Fibroblast of lung (primary cell): ENCODE measurements around the gene GRIK4. TPM values are rescaled to one million over a fixed set of nuclear protein-coding genes. Genes with fewer than 3 reads are reported as not detected.
A peak's percentile ranks its signal among the peaks of the same experiment; 100 is the strongest.

ENCODE experiments used
- DNase-seq, 2 donors: peaks; one replicate each; pipeline versions ENCODE4 v3.0.0 to v3.0.0-alpha.2; 2010; ENCODE audit warnings: low read depth in 2 of 2
- H2AFZ ChIP-seq: 2 replicates; pipeline ENCODE4 v1.5.1; 2012; ENCODE audit warnings: low read length, control low read depth, inconsistent platforms
- H3K27ac ChIP-seq: 2 replicates; pipeline ENCODE4 v1.5.1; 2011; ENCODE audit warnings: low read length, control low read depth; ENCODE audit not compliant: insufficient read depth
- H3K27me3 ChIP-seq: 2 replicates; pipeline ENCODE4 v1.5.1; 2011; ENCODE audit warnings: mild to moderate bottlenecking, low read length; ENCODE audit not compliant: control insufficient read depth, insufficient read depth
- H3K36me3 ChIP-seq: 2 replicates; pipeline ENCODE4 v1.5.1; 2011; ENCODE audit warnings: low read length; ENCODE audit not compliant: control insufficient read depth, insufficient read depth
- H3K4me1 ChIP-seq: 2 replicates; pipeline ENCODE4 v1.5.1; 2011; ENCODE audit warnings: low read length; ENCODE audit not compliant: control insufficient read depth, insufficient read depth; ENCODE audit errors: extremely low read depth
- H3K4me2 ChIP-seq: 2 replicates; pipeline ENCODE4 v1.5.1; 2011; ENCODE audit warnings: low read length, control low read depth; ENCODE audit not compliant: insufficient read depth; ENCODE audit errors: extremely low read depth
- H3K4me3 ChIP-seq, 4 experiments: fragments of 200-600 bp in 1 of 4; sonication (generic) in 1 of 4; replicated peaks in 1 of 4; 2 replicates each; pipeline ENCODE4 v1.5.1; 2011 to 2016; ENCODE audit warnings: low read length in 4 of 4, low read depth in 3 of 4, mild to moderate bottlenecking in 3 of 4, control low read depth in 2 of 4, inconsistent platforms in 1 of 4, mixed read lengths in 1 of 4; ENCODE audit not compliant: insufficient read depth in 1 of 4; ENCODE audit errors: control extremely low read depth in 1 of 4
- H3K79me2 ChIP-seq: 2 replicates; pipeline ENCODE4 v1.5.1; 2012; ENCODE audit warnings: mild to moderate bottlenecking, low read length, inconsistent platforms; ENCODE audit not compliant: control insufficient read depth, insufficient read depth
- H3K9ac ChIP-seq: 2 replicates; pipeline ENCODE4 v1.5.1; 2011; ENCODE audit warnings: mild to moderate bottlenecking, low read length, control low read depth; ENCODE audit not compliant: insufficient read depth
- H3K9me3 ChIP-seq: 2 replicates; pipeline ENCODE4 v1.5.1; 2012; ENCODE audit warnings: low read depth, low read length; ENCODE audit not compliant: control insufficient read depth, insufficient read depth
- H4K20me1 ChIP-seq: 2 replicates; pipeline ENCODE4 v1.5.1; 2011; ENCODE audit warnings: low read length; ENCODE audit not compliant: control insufficient read depth, insufficient read depth; ENCODE audit errors: extremely low read depth
- CTCF ChIP-seq, 2 donors: IDR thresholded peaks in 1 of 2; conservative IDR thresholded peaks in 1 of 2; 1 replicate in 1 of 2; 2 replicates in 1 of 2; pipeline ENCODE4 v1.5.1; 2011 to 2012; ENCODE audit warnings: low read length in 2 of 2, control low read depth in 1 of 2, inconsistent platforms in 1 of 2, low read depth in 1 of 2, mild to moderate bottlenecking in 1 of 2
- EZH2 ChIP-seq: IDR thresholded peaks from 2 replicates; pipeline ENCODE4 v1.5.1; 2012; ENCODE audit warnings: low read length, control low read depth, mild to moderate bottlenecking; ENCODE audit errors: missing control alignments
- polyA plus RNA-seq, 2 donors: library from polyadenylated mRNA; depleted of rRNA in 1 of 2; stranded (reverse) in 1 of 2; unstranded in 1 of 2; fragments of >200 nt; gene quantifications; 2 replicates each; pipeline ENCODE4 v1.2.1, GENCODE V29; 2011 to 2012; ENCODE audit warnings: missing spikeins in 1 of 2
- total RNA-seq: library from RNA; depleted of rRNA; stranded (reverse); fragments of >200 nt; gene quantifications from 2 replicates; pipeline ENCODE4 v1.2.1, GENCODE V29; 2014

The GRIK4 gene
- total and polyA plus RNA-seq, 2 donors (not counting 1 experiment from before 2014, with no cell fraction given) = 0.17 to 1.5 TPM

DNA sequence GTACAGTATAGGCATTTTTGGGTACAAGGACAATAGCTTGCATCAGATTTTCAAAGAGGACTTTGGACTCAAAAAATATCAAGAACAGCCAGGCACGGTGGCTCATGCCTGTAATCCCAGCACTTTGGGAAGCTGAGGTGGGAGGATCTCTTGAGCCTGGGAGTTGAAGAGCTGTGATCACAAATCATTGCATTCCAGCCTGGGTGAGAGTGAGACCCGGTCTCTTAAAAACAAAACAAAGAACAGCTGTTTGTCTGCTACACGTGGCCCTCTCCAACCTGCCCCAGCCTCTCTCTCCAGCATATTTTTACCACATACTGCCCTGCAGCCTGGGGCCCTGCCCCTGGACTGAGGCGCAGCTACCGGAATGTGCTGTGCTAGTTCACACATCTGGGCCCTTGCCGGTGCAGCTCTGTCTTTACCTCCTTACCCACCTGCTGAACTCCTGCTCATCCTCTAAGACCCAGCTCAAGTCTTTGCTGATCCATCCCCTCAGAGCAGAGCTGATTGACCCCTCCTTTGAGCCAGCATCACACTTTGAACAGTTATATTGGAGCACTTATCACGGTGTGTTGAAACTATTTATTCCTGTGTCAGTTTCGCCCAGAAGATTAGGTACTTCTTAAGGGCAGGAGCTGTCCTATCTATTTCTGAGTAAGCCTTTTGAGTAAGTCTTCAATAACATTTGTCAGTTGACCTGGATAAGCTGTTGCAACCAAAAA is 29.4 kb downstream of the GRIK4 start:
- H4K20me1 ChIP-seq = no peaks in the 10 kb centered on the region
- H3K4me3 ChIP-seq = no peak overlapping the region
- H3K9ac ChIP-seq = no peak overlapping the region
- no peak overlapping the region for H3K4me2 ChIP-seq
- TF ChIP-seq CTCF (conservative IDR thresholded peaks at IDR 0.05 in 1 of 2, IDR thresholded peaks at IDR 0.05 in 1 of 2; ENCODE audit: low read depth in 1 of 2, low read length in 2 of 2) (no peak), EZH2 (no peak)
- peaks cover 4% of the 10 kb centered on the region for H3K4me1 ChIP-seq
- H2AFZ ChIP-seq = no peak overlapping the region
- H3K9me3 ChIP-seq = no peaks in the 10 kb centered on the region
- H3K36me3 ChIP-seq = no peaks in the 10 kb centered on the region
- no peaks in the 10 kb centered on the region for H3K27me3 ChIP-seq
- no peak overlapping the region for H3K27ac ChIP-seq
- DNase-seq = peak; percentile 39 to 62
- no peaks in the 10 kb centered on the region for H3K79me2 ChIP-seq

GRCh38 chr11:120543521-120544215 is 32.1 kb downstream of the GRIK4 start:
- H3K4me1 ChIP-seq = peaks cover 23% of the 10 kb centered on the region
- no peaks in the 10 kb centered on the region for H4K20me1 ChIP-seq
- H3K27ac ChIP-seq = no peak overlapping the region

More at GRCh38 chr11:120543521-120544215, 32.1 kb downstream of the GRIK4 start:
- no peak overlapping the region for H2AFZ ChIP-seq
- H3K9me3 ChIP-seq = no peaks in the 10 kb centered on the region
- H3K4me3 ChIP-seq = no peak overlapping the region
- TF ChIP-seq CTCF (conservative IDR thresholded peaks at IDR 0.05 in 1 of 2, IDR thresholded peaks at IDR 0.05 in 1 of 2; ENCODE audit: low read depth in 1 of 2, low read length in 2 of 2) (no peak), EZH2 (no peak)
- no peak overlapping the region for H3K9ac ChIP-seq
- H3K36me3 ChIP-seq = no peaks in the 10 kb centered on the region
- peak in 1 of 2 donors; percentile 17 for DNase-seq
- H3K27me3 ChIP-seq = no peaks in the 10 kb centered on the region
- H3K79me2 ChIP-seq = no peaks in the 10 kb centered on the region
- no peak overlapping the region for H3K4me2 ChIP-seq
